ENCODE measurements around the gene LTA. TPM values are rescaled to one million over a fixed set of nuclear protein-coding genes. Genes with fewer than 3 reads are reported as not detected.
A peak's percentile ranks its signal among the peaks of the same experiment; 100 is the strongest.

The LTA gene
- total RNA-seq, 1 experiment from 2014 or later, result not detected

DNA sequence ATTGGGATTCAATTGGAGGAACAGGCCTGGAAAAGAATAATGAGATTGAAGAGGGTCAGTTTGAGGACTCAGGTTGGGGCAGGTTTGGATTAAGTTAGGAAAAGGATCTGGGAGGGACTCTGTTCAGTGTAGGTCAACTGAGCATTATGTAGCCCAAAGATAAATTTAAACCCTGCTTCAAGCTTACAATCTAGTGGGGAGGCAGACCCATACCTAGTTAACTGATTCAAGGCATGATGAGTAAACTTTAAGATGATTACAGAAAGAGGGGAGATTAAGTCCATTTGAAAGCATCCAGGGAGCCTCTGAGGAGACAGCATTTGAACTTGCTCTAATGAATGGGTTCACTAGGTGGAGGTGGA is 11.4 kb upstream of the LTA start:
- H2BK20ac ChIP-seq (ENCODE audit: low read depth, low read length, poor library complexity, severe bottlenecking), result no peak overlapping the region
- H2AFZ ChIP-seq (ENCODE audit: low read length), result no peak overlapping the region
- H3K36me3 Mint-ChIP-seq (ENCODE audit: insufficient read depth in 1 of 3, low read depth in 3 of 3), result peaks cover 14 to 39% (median 26%) of the 10 kb centered on the region in 3 experiments; a peak in 6 of 7 replicates
- H3K4me3 Mint-ChIP-seq, result no peak overlapping the region
- no peak overlapping the region for H3K4me2 ChIP-seq (ENCODE audit: insufficient read depth, insufficient read length, low read length)
- no peak overlapping the region for H3K27ac ChIP-seq (ENCODE audit: insufficient read length, low read depth, low read length)
- H2BK12ac ChIP-seq (ENCODE audit: insufficient read length, low read depth, low read length), result no peak overlapping the region
- no peak overlapping the region for H3K14ac ChIP-seq (ENCODE audit: insufficient read depth, low read length)
- no peaks in the 10 kb centered on the region for H3K27me3 Mint-ChIP-seq (ENCODE audit: low read depth)
- peak overlapping the region in 1 of 3 experiments; percentile 26; a peak in 1 of 7 replicates for H3K27ac Mint-ChIP-seq
- H3K9ac ChIP-seq (ENCODE audit: extremely low read depth, insufficient read length, low read length), result no peak overlapping the region
- H3K9me3 Mint-ChIP-seq, result no peaks in the 10 kb centered on the region
- H3K56ac ChIP-seq (ENCODE audit: insufficient read length, low read depth, low read length), result no peak overlapping the region
- H2BK5ac ChIP-seq (ENCODE audit: insufficient read length, low read length), result no peak overlapping the region
- no peak overlapping the region for H3T11ph ChIP-seq (ENCODE audit: low read length)
- no peak overlapping the region for H3K4ac ChIP-seq (ENCODE audit: low read depth, low read length)
- DNase-seq, result no peak
- H3K23ac ChIP-seq (ENCODE audit: insufficient read length, low read depth, low read length), result no peak overlapping the region
- H3K4me1 ChIP-seq (ENCODE audit: insufficient read depth, low read length), result peaks cover 4% of the 10 kb centered on the region; the same call in 1 of the 2 replicates
- H3K27me3 ChIP-seq (ENCODE audit: insufficient read depth, low read length), result no peaks in the 10 kb centered on the region
- no peak overlapping the region for H2AK5ac ChIP-seq (ENCODE audit: insufficient read length, low read length)
- H3K18ac ChIP-seq (ENCODE audit: insufficient read length, low read depth, low read length), result no peak overlapping the region
- H2BK15ac ChIP-seq (ENCODE audit: low read depth, low read length), result no peak overlapping the region
- H3K79me1 ChIP-seq (ENCODE audit: insufficient read depth, low read depth, low read length, poor library complexity, severe bottlenecking), result no peaks in the 10 kb centered on the region
- H3K79me2 ChIP-seq (ENCODE audit: insufficient read depth, low read length), result no peaks in the 10 kb centered on the region
- TF ChIP-seq, protein P1, sequence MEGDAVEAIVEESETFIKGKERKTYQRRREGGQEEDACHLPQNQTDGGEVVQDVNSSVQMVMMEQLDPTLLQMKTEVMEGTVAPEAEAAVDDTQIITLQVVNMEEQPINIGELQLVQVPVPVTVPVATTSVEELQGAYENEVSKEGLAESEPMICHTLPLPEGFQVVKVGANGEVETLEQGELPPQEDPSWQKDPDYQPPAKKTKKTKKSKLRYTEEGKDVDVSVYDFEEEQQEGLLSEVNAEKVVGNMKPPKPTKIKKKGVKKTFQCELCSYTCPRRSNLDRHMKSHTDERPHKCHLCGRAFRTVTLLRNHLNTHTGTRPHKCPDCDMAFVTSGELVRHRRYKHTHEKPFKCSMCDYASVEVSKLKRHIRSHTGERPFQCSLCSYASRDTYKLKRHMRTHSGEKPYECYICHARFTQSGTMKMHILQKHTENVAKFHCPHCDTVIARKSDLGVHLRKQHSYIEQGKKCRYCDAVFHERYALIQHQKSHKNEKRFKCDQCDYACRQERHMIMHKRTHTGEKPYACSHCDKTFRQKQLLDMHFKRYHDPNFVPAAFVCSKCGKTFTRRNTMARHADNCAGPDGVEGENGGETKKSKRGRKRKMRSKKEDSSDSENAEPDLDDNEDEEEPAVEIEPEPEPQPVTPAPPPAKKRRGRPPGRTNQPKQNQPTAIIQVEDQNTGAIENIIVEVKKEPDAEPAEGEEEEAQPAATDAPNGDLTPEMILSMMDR (conservative IDR thresholded peaks at IDR 0.05), result no peak
- H4K5ac ChIP-seq (ENCODE audit: insufficient read length, low read depth, low read length), result no peak overlapping the region
- H3K4me1 Mint-ChIP-seq, result peaks cover 4 to 18% of the 10 kb centered on the region in 2 experiments; a peak in 3 of 4 replicates
- H3K23me2 ChIP-seq (ENCODE audit: insufficient read length, low read depth, low read length, poor library complexity, severe bottlenecking), result no peaks in the 10 kb centered on the region
- no peaks in the 10 kb centered on the region for H4K20me1 ChIP-seq (ENCODE audit: control insufficient read depth, insufficient read depth, insufficient read length)
- no peak overlapping the region for H2BK120ac ChIP-seq (ENCODE audit: low read depth, low read length, poor library complexity, severe bottlenecking)
- H4K91ac ChIP-seq (ENCODE audit: insufficient read length, low read depth, low read length), result no peak overlapping the region
- no peak overlapping the region for H4K8ac ChIP-seq (replicated peaks; ENCODE audit: insufficient read length, low read depth, low read length)
- no peaks in the 10 kb centered on the region for H3K9me3 ChIP-seq (ENCODE audit: control insufficient read depth, low read depth, low read length)

All from H9 (cell line).